Measurements from ENCODE around the gene NTRK1.
A peak's percentile ranks its signal among the peaks of the same experiment; 100 is the strongest.

NTRK1 gene

DNA sequence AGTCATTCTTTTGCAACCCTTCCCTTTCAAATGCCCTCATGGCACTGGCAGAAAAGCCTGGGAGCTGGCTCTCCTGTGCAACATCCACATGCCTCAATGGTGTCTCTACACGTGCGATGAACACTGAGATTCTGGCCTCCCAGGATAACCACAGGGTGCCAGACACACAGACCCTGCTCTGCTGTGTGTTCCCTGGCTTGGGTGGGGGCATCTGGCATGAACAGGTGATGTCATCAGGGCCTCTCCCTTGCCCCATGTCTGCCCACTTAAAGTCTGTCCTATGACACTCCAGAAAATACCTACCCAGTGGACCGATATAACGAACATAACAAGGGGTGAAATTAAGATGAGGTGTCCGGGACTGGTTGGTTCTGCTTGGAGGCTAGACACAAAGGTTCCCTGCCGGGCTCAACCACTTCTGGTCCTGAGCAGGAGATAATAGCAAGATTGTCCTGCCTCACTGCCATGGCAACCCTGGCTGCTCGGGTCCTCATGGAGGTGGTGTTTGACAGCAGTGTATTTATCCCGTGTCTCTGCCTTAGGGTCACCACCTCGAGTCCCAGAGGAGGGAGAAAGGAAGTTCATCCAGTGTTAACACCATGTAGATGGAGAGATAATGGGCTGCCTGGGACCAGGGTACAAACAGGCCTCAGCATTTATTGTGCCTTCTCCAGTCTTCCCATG, 21.1 kb upstream of the NTRK1 start:
- no peak for DNase-seq

DNA sequence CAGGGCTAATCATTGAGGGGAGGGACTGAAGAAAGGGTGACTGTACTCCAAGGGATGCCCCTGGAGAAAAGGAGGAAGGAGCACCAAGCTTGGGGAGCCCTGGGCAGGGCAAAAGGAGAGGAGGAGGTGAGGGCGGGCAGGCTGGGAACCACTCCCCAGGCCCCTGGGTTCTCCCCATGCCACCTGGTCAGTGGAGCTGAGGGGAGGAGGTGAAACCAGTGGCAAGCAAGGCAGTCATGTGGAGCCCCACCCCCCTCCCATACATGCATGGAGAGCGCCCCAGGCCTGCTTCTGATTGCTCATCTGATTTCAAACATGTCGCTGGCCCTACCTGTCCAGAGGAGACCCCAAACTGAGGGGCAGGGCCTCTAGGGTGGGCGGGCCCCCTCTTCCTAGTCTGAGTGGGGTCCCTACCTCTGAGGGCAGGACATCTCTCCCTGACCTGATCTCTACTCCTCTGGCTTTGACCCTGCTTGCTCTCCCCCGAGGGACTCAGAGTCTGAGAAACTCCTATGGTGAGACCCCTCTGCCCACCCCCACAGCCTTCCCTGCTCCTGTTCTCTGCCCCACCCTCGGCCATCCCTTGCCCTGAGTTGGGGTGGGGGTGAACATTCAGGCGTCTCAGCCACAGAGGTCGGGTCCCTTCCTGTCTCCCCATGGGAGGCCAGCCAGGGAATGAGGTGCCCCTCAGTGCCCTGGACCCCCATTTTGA, 20.3 kb upstream of the NTRK1 start:
- DNase-seq = no peak

DNA sequence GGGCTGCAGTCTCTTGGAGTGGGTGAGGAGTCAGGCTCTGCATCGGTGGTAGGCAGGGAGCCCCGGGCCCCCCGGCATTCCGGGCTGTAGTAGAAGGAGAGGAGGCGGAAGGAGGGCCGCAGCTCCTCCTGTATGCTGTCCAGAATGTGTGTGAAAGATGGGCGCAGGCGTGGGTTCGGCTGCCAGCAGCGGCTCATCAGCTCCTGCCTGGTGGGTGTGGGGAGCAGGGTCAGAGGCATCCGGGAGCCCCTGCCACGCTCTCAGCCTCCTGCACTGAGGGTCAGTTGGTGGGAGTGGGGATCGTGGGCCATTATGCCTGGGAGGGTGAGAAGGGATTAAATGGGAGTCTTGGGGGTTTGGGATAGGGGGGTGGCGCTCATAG, 19.8 kb upstream of the NTRK1 start:
- DNase-seq = no peak

DNA sequence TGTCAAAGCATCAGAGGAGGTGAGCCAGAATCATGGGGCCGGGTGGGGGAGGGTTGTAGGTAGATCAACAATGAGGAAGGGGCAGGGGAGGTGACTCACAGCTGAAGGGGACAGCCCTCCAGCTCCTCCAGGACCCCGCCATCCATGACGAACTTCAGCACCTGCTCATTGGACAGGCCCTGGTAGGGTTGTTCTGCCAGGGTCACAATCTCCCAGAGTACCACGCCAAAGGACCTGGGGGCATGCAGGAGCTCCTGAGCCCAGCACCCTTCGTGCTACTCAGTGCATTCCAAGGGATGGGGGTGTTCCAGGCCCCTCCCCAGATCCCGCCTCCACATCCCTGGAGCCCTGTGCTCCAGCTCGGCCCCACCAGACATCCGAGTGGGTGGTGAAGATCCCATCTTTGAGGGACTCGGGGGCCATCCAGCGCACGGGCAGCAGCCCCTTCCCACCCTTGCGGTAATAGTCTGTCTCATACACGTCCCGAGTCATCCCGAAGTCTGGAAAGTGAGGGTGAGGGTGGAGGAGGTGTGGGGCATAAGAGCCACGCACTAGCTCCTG, 19.3 kb upstream of the NTRK1 start:
- no peak for DNase-seq

DNA sequence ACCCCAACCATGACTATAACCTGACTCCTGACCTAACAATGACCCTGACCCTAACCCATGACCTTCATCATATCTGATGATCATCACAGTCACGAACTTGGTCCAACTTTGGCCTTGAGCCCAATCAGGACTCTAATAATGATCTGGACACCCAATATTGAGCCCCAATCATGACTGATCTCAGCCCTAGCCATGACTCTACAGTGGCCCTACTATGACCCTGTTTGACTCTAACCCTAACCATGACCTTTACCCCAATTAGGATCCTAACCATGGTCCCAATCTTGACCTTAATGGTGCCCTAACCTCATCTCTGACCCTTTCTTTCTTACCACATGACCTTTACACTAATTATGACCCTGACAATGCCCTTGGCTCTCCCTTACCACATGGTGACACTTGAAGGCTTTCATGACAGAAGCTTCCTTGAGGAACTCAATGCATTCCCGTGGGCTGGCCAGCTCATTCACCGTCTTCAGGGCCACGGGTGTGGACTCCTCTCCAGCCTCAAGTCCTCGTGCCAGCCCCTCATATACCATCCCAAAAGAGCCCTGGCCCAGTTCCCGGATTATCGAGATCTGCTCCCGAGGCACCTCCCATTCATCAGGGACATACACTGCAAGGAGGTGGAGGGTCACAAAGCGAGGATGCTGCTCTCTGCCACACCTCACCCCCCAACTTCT, 17.9 kb upstream of the NTRK1 start:
- DNase-seq = no peak

DNA sequence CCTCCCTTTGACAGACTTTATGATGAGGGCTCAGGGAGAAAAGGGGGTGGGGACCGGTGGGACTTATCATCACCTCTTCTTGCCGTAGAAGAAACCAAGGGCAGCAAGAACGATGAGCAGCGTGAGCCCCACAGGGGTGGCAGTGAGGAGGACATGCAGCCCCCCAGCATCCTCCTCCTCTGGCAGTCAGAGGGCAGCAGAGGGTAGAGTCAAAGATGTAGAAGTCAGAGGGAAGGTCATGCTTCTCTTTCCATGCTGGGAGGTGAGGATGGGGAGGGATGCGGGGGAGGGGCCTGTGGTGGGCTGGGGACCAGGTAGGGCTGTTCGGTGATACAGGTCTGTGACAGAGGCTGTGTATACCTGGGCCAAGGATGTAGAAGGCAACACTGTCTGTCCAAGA, 16.6 kb upstream of the NTRK1 start:
- DNase-seq = no peak

DNA sequence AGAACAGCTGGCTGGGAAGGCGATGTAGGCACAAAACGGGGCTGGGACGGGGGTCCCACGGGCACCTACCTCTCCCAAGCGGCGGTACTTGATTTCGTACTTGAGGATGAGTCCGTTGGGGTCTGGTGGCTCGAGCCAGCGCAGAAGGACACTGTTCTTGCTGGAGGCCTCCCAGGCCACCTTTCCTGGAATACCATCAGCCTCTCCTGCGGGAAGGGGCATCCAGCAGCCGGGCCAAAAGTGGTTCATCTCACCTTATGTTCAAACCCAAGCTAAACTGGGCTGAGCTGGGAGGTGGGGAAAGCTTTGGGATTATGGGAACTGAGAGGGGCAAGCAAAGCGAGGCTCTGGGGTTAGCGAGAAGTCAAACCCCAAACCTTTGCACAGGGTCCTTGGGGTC, 16.0 kb upstream of the NTRK1 start:
- DNase-seq = no peak

DNA sequence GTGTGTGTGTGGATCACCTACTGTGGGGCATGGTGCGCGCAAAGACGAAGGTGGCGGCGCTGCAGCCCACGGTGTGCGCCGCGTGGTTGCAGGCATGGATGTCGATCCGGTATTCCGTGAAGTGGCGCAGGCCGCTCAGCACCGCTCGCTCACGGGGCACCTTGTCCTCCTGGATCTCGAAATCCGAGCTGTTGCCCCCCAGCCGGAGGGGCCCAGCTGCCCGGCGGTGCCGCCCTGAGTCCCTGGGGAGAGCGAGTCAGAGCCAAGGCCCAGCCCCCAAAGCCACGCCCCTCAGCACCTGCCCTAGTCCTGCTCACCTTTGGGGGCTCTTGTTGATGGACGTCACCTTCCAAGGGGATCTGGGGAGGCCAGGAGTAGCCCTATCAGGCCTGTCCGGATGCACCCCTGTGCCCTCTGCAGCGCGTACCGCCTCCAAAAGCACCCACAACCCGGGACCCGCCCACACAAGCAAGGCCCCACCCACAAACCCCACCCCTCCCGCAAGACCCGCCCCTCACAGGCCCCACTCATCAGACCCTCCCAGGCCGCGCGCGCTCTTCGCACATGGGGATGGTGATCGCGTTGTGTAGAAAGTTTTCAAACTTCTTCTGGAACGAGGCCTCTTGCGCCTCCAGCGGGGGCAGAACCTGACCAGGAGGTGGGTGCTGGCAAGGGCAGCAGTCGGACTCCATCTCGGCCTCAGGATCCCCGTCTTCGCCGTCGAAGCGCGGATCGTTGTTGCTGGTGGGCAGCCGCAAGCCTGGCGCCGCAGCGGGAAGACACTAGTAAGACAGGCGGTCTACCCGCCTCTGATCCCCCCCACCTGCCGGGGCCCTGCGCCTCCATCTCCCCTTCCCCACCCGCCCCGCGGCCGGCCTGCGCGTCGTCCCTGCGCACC, 15.4 kb upstream of the NTRK1 start:
- DNase-seq = no peak

DNA sequence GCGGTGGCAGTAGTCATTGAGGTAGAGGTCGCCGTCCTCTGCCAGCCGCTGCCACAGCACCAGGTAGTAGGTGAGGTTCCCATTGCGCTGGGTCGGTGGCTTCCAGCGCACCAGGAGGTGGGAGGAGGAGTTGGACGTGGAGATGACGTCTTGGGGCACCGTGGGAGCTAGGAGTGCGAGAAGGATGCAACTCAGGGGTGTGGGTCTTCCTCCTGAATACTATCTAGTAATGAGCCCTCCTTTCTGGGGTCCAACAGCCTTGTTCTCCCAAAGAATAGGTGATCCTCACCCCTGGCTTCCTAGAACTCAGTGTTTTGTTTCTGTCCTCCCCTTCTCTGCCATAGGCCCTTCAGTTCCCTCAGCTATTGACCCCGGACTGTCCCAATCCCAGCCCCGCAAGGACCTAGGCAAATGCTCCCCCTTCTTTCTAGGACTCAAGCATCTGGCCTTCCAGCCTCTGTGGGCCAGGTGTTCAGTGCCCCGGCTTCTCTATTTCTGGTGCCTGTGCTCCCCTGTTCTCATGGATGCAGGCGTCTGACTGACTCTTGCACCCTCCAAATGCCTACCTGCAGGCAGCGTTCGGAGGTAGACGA, 14.6 kb upstream of the NTRK1 start:
- DNase-seq = no peak

DNA sequence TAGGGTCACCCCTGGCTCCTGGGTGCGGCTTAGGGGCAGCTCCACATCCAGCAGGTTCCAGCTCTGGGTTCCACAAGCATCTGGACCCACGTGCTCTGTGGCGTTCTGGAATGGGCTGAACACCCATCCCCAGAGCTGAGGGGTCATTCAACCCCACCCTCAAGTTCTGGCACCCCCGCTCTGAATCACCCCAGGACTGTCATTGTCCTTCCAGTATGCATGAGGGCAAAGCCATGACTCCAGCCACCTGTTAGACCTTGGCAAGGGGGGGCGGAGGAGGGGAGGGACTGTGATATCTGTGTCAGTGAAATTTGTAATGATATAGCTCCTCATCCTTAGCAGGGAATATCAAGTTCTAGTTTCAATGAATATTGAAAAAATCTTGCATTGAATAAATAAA, 14.0 kb upstream of the NTRK1 start:
- no peak for DNase-seq

DNA sequence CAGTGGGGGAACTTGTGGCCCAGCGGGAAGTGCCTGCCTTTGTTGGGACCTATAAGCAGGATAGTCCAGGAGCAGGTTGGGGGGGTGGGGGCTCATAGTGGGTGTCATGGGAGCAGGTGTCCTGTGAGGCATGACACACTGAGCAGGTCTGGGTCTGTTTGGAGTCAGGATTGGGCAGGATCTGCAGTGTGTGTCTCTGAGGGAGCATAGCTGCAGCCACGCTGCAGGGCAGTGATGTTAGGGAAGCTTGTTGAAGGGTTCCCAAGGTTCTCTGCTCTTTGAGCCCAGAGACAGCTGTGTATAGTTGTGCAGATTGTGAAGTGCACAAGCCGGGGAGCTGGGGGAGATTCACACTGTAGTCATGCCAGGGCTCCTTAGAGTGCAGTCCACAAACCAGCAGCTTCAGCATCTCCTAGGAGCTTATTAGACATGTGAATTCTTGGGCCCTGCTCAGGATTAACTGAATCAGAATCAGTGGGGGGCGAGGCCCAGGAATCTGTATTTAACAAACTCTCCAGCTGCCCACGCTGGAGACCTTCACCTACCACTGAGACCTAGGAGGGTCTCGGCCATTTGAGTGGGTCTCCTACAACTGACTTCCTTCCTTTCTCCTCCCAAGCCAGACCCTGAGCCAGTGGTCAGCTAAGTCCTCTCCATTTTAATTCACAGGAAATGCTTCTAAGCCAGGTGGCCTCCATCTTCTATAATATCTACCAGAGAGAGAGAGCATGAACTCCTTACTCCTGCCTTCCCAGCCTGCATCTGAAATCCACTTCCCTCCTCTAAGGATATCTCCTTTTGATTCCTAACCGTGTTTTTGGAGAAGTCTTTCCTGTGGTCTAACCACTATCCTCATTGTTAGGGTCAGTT, 12.8 kb upstream of the NTRK1 start:
- no peak for DNase-seq

DNA sequence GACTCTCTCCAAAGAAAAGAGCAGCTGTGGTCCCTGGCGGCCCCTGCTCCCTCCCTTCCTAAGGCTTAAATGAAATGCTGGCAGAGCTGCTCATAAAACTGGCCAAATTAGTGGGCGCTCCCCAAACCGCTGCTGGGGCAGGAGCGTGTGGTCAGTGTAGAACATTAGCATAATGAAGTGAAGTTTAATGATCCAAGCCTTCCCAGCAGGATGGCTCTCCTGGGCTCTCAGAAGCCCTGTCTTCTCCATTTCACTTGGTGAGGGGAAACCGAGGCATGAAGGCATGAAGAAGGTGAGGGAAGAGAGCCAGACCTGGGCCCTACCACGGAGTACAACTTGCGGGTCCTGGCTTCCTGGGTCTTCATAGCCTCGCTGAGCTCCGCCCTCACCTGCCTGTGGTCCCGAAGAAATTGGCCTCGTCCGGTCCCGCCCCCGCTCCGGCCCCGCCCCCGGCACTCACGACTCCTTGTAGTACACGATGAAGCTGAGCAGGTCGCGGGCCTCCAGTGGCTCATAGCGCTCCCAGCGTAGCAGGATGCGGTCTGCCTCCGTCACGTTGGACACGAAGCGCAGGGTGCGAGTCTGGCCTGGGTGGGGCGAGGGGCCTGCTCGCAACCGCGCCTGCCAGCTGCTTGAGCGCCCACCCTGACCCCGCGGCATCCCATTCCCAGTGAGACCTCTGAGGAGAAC, 12.1 kb upstream of the NTRK1 start:
- DNase-seq = no peak

DNA sequence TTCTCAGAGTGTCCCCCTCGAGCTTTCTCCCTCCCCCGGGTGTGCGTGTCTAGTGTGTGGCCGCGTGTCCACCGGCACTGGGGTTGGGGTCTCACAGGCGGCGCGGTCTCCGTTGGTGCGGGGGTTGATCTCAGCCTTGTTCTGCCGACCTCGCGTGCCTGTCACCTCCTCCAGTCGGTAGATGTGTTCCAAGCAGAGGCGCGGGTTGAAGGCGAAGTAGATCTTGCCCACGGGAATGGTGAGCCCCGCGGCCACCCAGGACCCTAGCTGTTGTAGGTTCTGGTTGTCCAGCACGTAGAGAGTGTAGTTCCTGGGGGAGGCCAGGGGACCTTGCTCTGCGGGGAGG, 11.5 kb upstream of the NTRK1 start:
- DNase-seq = no peak

DNA sequence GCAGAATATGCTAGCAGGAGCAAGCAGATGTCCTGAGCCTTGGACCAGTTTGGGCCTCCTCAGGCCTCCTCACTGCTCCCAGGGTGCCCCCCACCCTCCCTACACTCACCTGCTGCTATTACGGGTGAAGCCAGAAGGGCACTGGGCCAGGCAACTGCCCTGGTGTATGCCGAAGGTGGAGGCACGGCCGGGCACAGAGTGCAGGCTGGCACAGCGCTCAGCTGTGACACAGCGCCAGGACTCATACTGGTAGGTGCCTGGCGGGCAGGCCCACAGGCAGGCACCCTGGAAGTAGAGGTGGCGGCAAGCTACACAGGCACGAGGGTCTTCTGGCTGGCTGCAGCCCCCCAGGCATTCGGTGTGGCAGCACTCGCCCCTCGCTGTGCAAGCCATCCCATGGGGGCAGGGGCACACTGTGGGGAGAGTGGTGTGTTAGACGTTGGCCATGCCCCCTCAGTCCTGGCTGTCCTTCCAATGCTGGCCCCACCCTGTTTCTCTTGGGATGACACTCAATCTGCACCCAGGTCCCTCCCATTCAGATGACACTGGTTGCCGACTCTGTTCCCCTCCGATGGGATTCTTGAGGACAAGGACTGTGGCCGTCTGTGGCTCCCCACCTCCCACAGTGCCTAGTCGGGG, 8.8 kb upstream of the NTRK1 start:
- peak in 1 of 2 experiments; percentile 72 for DNase-seq

DNA sequence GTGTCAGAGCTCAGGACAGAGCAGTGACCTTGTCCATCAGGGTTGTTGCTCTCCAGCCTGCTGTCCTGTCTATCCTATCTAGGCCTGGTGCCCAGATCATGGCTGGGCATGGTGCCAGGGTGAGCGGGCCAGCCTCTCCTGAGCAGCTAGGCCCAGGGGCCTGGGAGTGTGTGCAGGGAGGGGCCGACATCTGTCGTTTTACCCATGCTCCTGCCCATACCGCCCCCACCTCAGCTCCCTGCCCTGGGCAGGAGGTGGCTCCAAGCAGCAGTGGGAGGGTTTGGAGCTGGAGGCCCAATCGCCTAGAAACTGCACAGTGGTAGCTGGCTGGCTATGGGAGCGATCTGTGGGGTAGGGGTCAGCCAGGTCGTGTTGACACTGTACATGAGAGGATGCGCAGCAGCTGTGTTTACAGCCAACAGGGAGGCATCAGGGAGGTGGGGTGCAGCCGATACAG, 8.2 kb upstream of the NTRK1 start:
- DNase-seq = peak; percentile 99

DNA sequence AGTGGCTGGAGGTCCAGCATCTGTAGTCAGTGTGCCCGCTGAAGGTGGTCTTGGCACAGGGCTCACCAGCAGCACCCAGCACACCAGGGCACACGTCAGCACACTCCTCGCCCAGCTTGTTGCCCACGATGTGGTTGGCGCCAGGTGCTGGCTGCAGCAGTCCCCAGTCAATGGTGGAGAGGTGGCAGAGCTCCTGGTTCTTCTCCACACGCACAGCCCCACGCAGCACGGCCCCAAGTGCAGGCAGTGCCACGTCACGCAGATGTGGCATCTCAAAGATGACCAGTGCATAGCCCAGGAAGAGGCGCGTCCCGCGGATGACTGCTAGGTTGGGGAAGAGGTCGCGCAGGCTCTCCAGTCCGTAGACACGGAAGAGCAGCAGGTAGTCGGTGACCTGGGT, 6.9 kb upstream of the NTRK1 start:
- DNase-seq = no peak

DNA sequence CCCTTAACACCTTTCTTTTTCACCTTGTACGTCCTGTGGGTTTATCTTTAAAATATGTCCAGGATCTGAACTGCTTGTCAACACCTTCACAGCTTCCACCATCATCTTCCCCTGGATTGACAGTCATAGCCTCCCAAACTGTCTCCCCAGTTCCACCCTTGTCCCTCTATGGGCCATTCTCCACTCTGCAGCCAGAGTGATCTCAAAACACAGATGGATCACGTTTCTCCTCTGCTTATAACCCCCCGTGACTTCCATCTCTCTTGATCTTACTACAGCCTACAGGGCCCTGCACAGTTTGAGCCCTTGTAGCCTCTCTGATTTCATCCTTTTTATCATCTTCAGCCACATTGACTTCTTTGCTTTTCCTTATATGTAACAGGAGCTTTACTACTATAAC, 6.0 kb upstream of the NTRK1 start:
- no peak for DNase-seq

DNA sequence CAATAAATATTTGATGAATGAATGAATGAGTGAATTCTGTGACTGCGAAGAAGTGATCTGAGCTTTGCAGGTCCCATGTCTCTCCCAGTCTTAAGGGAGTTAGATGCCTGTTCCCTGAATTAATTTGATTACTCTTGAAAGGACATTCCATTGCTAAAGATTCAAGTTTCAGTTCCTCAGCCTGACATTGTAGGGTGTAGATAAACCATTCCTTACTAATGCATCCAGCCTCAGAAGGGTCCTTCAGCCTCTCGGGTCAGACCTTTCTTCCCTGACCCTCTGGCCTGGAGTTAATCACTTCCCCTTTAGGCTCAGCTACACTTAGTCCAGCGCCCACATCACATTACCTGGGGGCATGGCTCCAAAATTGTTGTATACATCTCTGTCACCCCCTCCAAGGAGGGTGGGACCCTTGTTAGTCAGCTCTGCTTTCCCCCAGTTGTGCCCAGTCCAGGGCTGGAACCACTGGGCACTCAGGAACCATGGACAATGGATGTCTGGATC, 4.3 kb upstream of the NTRK1 start:
- DNase-seq = no peak

DNA sequence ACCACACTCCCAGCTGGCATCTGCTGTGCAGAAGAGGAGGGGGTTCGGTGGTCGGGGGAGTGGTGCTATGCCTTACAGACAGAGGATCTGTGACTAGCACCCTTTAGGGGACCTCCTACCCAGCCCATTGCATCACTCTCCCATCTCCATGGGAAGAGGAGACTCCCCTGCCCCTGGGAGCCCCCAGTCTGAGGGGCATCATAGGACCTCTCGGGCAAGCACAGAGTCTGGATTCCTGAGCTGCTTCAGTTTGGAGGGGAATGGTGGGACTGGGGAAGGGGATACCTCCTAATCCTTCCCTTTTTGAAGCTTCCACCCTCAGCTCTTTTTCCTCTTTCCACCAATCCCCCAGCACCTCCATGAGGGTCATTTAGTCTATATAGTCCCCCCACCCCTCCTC, 3.1 kb upstream of the NTRK1 start:
- no peak for DNase-seq

DNA sequence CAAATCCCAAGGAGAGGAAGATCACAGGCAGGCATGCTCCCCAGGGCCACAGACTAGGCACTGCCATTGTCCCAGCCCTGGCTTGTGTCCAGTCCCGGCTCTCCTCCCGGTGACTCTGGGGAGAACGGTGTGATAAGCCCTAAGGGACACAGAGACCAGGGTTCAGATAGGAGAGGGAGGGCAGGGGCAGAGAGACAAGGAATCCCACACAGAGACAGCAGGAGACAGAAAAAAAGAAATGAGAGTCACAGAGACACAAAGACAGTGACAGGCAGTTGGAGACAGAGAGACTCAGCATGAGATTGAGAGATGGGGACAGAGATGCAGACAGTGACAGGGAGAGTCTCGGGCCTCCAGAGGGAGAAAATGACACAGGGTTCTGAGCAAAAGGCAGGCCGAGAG, 2.1 kb upstream of the NTRK1 start:
- DNase-seq = no peak

All from SHP77 (cell line).